Neutrophil (primary cell): ENCODE measurements around the gene CYFIP1.

Experiments
- H3K27ac ChIP-seq: fragments of 200-600 bp; sonication (generic); 2 replicates; pipeline ENCODE4 v1.5.1; 2016; ENCODE audit warnings: mild to moderate bottlenecking, moderate library complexity
- H3K27me3 ChIP-seq: fragments of 200-600 bp; sonication (generic); 2 replicates; pipeline ENCODE4 v1.6.0; 2016; ENCODE audit warnings: mild to moderate bottlenecking
- H3K36me3 ChIP-seq: fragments of 200-600 bp; sonication (generic); 2 replicates; pipeline ENCODE4 v1.5.1; 2017
- H3K4me1 ChIP-seq, 2 experiments: fragments of 200-600 bp in 1 of 2; sonication (generic) in 1 of 2; 1 replicate in 1 of 2; 2 replicates in 1 of 2; pipeline versions ENCODE4 v1.5.1 to v1.6.1; 2013 to 2016; ENCODE audit warnings: low read depth in 1 of 2, low read length in 1 of 2, mild to moderate bottlenecking in 1 of 2, moderate library complexity in 1 of 2; ENCODE audit not compliant: control insufficient read depth in 1 of 2, insufficient read depth in 1 of 2
- H3K4me3 ChIP-seq, 2 experiments: fragments of 200-600 bp in 1 of 2; sonication (generic) in 1 of 2; 1 replicate in 1 of 2; 2 replicates in 1 of 2; pipeline ENCODE4 v1.5.1; 2013 to 2016; ENCODE audit warnings: low read depth in 1 of 2, low read length in 1 of 2, mild to moderate bottlenecking in 1 of 2, moderate library complexity in 1 of 2
- H3K9me3 ChIP-seq: fragments of 200-600 bp; sonication (generic); 2 replicates; pipeline ENCODE4 v1.5.1; 2016
- TF ChIP-seq, protein P1 (sequence below): fragments of 200-600 bp; sonication (generic); IDR thresholded peaks from 2 replicates; pipeline ENCODE4 v1.5.1; 2016; ENCODE audit warnings: antibody characterized with exemption

CYFIP1 gene

DNA sequence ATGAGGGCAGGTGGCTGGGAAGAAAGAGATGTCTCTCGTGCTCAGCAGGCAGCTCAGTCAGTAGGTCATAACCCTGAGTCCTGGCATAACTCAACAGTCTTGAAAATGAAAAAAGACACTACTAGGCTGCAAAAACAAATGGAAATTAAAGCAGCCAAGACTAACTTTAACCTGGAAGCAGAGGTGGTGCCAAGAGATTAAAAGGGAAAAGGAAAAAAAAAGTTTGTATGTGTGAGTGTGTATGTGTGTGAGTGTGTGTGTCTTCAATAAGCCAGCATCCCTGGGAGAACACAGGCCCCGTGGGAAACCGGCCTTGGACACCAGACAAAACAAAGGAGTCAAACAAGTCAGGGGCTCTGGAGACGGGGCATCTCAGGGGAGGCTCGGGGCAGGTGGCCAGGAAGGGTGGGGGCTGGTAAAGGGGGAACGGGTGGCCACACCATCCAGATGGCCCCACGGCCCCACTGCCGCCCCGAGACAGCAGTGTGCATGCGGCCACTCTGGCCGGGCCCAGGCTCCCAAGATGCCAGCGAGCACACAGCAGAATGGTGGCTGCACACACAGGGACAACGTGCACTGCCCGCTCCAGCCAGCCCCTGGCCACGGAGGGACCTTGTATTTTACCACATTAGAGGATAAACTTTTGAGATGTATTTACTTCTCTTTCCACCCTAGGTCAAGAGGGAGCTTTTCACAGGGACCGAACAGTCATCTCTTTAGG lies 23.8 kb downstream of the CYFIP1 start:
- H3K27me3 ChIP-seq, result no peaks in the 10 kb centered on the region
- no peak overlapping the region for H3K4me3 ChIP-seq
- H3K9me3 ChIP-seq, result no peaks in the 10 kb centered on the region
- H3K36me3 ChIP-seq, result no peaks in the 10 kb centered on the region
- TF ChIP-seq, protein P1, sequence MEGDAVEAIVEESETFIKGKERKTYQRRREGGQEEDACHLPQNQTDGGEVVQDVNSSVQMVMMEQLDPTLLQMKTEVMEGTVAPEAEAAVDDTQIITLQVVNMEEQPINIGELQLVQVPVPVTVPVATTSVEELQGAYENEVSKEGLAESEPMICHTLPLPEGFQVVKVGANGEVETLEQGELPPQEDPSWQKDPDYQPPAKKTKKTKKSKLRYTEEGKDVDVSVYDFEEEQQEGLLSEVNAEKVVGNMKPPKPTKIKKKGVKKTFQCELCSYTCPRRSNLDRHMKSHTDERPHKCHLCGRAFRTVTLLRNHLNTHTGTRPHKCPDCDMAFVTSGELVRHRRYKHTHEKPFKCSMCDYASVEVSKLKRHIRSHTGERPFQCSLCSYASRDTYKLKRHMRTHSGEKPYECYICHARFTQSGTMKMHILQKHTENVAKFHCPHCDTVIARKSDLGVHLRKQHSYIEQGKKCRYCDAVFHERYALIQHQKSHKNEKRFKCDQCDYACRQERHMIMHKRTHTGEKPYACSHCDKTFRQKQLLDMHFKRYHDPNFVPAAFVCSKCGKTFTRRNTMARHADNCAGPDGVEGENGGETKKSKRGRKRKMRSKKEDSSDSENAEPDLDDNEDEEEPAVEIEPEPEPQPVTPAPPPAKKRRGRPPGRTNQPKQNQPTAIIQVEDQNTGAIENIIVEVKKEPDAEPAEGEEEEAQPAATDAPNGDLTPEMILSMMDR, result no peak
- H3K4me1 ChIP-seq, result no peaks in the 10 kb centered on the region
- no peak overlapping the region for H3K27ac ChIP-seq

- Histone ChIP-seq H3K4me1 (no peaks in the 10 kb centered on the region), H3K36me3 (no peaks in the 10 kb centered on the region), H3K27ac (no peak overlapping the region), H3K9me3 (no peaks in the 10 kb centered on the region), H3K4me3 (no peak overlapping the region), H3K27me3 (no peaks in the 10 kb centered on the region)
- TF ChIP-seq, protein P1, result no peak
These were observed 24.5 kb downstream of the CYFIP1 start for GRCh38 chr15:22955544-22956119.

DNA sequence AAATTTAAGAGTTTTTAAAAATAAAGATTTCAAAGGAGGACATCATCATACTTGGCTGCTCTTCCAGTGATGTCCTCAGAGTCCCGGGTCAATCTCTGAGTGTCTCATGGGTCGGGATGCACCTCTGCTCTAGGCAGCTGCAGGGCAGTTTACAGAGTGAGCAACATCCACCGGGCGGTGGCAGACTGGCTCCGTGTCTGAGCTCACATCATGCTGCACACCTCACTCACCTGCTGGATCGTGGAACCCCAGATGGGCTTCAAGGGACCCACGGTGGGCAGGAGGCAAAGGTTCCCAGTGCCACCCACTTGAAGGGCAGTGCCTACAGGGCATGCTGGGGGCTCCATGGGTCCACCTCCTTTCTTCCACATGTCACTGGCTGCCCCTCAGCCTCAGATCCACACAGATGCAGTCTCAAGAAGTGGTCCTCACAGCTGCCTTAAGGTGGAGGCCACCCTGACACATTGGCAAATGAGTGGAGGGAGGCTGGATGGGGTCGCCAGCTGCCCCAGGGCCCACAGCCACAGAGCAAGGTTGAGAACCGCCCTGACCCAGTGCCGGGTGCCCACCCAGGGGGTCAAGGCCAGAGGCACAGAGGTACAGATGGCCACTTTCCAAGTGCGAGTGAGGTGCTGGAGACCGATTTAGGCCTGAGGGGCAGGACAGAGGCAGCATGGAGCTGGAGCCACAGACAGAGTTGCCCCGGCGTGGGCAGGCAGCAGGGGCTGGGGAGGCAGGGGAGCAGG lies 25.2 kb downstream of the CYFIP1 start:
- no peak overlapping the region for H3K27ac ChIP-seq
- no peaks in the 10 kb centered on the region for H3K4me1 ChIP-seq
- H3K9me3 ChIP-seq, result no peaks in the 10 kb centered on the region
- H3K27me3 ChIP-seq, result no peaks in the 10 kb centered on the region
- TF ChIP-seq, protein P1, result no peak
- no peak overlapping the region for H3K4me3 ChIP-seq
- H3K36me3 ChIP-seq, result no peaks in the 10 kb centered on the region

GRCh38 chr15:22954326-22954725 lies 25.8 kb downstream of the CYFIP1 start:
- Histone ChIP-seq H3K36me3 (no peaks in the 10 kb centered on the region), H3K4me1 (peaks cover under 1 to 3% of the 10 kb centered on the region in 2 experiments), H3K27me3 (no peaks in the 10 kb centered on the region), H3K27ac (no peak overlapping the region), H3K9me3 (no peaks in the 10 kb centered on the region), H3K4me3 (no peak overlapping the region)
- TF ChIP-seq, protein P1, result no peak

- peaks cover 6 to 7% of the 10 kb centered on the region in 2 experiments for H3K4me1 ChIP-seq
These were observed 27.2 kb downstream of the CYFIP1 start for GRCh38 chr15:22952796-22953579.

More at GRCh38 chr15:22952796-22953579, 27.2 kb downstream of the CYFIP1 start:
- TF ChIP-seq, protein P1, result no peak
- Histone ChIP-seq H3K36me3 (no peaks in the 10 kb centered on the region), H3K4me3 (no peak overlapping the region), H3K27ac (no peak overlapping the region), H3K27me3 (no peaks in the 10 kb centered on the region), H3K9me3 (no peaks in the 10 kb centered on the region)
